ENCODE results near the gene ROR1.

Gene ROR1

GRCh38 chr1:64114012-64114525, 340.3 kb downstream of the ROR1 start:
- no peak overlapping the region for H3K9ac ChIP-seq (ENCODE audit: insufficient read length)
- H3K9me3 ChIP-seq (ENCODE audit: low read depth, low read length): no peaks in the 10 kb centered on the region
- no peak overlapping the region for H3K27ac ChIP-seq
- H3K36me3 ChIP-seq (ENCODE audit: insufficient read depth, low read length): no peaks in the 10 kb centered on the region
- no peak for TF ChIP-seq POLR2AphosphoS5 (IDR thresholded peaks at IDR 0.05; ENCODE audit: borderline replicate concordance, low read depth, low read length)
- TF ChIP-seq FOXP2 (optimal IDR thresholded peaks at IDR 0.05; ENCODE audit: control extremely low read depth, extremely low read length, insufficient read depth): no peak
- TF ChIP-seq EZH2 (IDR thresholded peaks at IDR 0.05): no peak
- no peak for DNase-seq (ENCODE audit: low read depth, low spot score)
- H3K4me3 ChIP-seq: no peak overlapping the region

DNA sequence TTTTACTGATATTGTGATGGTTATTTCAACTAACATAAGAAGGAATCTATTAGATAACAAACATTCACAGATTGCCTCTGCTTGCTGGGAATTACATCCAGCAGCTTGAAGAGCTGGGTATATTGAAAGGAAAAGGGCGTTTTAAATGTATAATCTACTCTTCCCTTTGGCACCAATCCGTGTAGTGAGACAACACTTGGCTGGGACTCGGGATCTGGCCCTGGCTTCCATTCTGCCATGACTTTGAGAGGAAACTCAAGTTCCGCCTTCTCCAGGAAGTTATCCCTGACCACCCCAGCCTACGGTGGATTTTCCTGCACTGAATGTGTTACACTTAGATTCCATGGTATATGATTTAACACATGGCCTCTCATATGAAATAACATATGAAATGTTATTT, 342.7 kb downstream of the ROR1 start:
- H3K9ac ChIP-seq (ENCODE audit: insufficient read length): no peak overlapping the region
- H3K9me3 ChIP-seq (ENCODE audit: low read depth, low read length): no peaks in the 10 kb centered on the region
- H3K4me3 ChIP-seq: no peak overlapping the region
- no peak overlapping the region for H3K27ac ChIP-seq
- no peaks in the 10 kb centered on the region for H3K36me3 ChIP-seq (ENCODE audit: insufficient read depth, low read length)
- TF ChIP-seq EZH2 (IDR thresholded peaks at IDR 0.05) (no peak), POLR2AphosphoS5 (IDR thresholded peaks at IDR 0.05; ENCODE audit: borderline replicate concordance, low read depth, low read length) (no peak), FOXP2 (optimal IDR thresholded peaks at IDR 0.05; ENCODE audit: control extremely low read depth, extremely low read length, insufficient read depth) (no peak)
- no peak for DNase-seq (ENCODE audit: low read depth, low spot score)

DNA sequence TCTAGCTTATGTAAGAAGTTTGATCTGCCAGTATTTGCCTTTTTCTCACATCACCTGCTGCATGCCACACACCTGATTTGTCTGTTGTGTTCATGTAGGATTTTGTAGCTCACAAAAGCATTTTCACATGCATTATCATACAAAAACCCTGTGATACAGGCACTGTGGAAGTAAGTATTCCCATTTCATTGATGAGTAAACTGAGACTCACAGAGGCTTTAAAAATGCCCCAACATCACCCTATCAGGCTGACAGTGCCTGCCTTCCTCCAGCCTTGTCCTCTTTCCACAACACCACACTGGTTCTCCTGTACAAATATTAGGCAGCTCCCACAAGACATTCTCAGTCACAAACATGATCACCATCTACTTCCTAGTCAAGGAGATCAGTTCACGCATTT, 343.7 kb downstream of the ROR1 start:
- TF ChIP-seq POLR2AphosphoS5 (IDR thresholded peaks at IDR 0.05; ENCODE audit: borderline replicate concordance, low read depth, low read length): no peak
- no peak for DNase-seq (ENCODE audit: low read depth, low spot score)
- Histone ChIP-seq H3K36me3 (ENCODE audit: insufficient read depth, low read length) (no peaks in the 10 kb centered on the region), H3K9ac (ENCODE audit: insufficient read length) (no peak overlapping the region), H3K9me3 (ENCODE audit: low read depth, low read length) (no peaks in the 10 kb centered on the region), H3K27ac (no peak overlapping the region), H3K4me3 (no peak overlapping the region)

DNA sequence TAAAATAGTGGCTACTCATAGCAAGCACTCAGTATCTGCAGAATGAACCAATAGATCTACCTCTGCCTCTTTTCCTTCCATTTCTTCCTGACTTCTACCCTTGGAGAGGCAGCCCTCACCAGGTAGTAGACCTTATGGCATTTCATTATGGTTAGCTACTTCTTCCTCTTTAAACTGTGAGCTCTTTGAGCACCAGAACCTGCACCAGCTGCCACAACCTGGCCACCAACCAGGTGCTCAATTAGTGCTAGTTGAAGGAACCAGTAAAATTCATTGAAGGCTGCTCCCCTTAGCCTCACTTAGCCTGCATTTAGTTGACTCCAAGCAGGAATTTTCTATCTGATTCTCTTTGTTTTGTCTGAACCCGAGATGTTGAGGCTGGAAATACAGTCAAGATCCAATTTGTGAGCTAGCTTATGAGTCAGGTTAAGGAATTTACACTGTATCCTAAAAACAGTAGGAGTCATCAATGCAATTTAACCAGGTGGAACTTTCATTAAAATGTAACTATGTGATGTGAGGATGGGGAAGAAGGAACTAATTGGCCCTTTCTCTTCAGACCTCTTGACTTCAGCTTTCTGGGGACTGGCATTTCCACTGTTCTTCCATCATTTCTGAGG, 348.1 kb downstream of the ROR1 start:
- Histone ChIP-seq H3K36me3 (ENCODE audit: insufficient read depth, low read length) (no peaks in the 10 kb centered on the region), H3K9me3 (ENCODE audit: low read depth, low read length) (no peaks in the 10 kb centered on the region), H3K4me3 (no peak overlapping the region), H3K27ac (no peak overlapping the region), H3K9ac (ENCODE audit: insufficient read length) (no peak overlapping the region)
- TF ChIP-seq POLR2AphosphoS5 (IDR thresholded peaks at IDR 0.05; ENCODE audit: borderline replicate concordance, low read depth, low read length) (no peak), FOXP2 (optimal IDR thresholded peaks at IDR 0.05; ENCODE audit: control extremely low read depth, extremely low read length, insufficient read depth) (no peak), EZH2 (IDR thresholded peaks at IDR 0.05) (no peak)
- no peak for DNase-seq (ENCODE audit: low read depth, low spot score)

- Histone ChIP-seq H3K36me3 (ENCODE audit: insufficient read depth, low read length) (no peaks in the 10 kb centered on the region), H3K9ac (ENCODE audit: insufficient read length) (no peak overlapping the region), H3K9me3 (ENCODE audit: low read depth, low read length) (no peaks in the 10 kb centered on the region), H3K4me3 (no peak overlapping the region), H3K27ac (no peak overlapping the region)
- no peak for TF ChIP-seq POLR2AphosphoS5 (IDR thresholded peaks at IDR 0.05; ENCODE audit: borderline replicate concordance, low read depth, low read length)
- no peak for TF ChIP-seq EZH2 (IDR thresholded peaks at IDR 0.05)
- TF ChIP-seq FOXP2 (optimal IDR thresholded peaks at IDR 0.05; ENCODE audit: control extremely low read depth, extremely low read length, insufficient read depth): no peak
- no peak for DNase-seq (ENCODE audit: low read depth, low spot score)
Measured at GRCh38 chr1:64122588-64122987, 348.8 kb downstream of the ROR1 start.

DNA sequence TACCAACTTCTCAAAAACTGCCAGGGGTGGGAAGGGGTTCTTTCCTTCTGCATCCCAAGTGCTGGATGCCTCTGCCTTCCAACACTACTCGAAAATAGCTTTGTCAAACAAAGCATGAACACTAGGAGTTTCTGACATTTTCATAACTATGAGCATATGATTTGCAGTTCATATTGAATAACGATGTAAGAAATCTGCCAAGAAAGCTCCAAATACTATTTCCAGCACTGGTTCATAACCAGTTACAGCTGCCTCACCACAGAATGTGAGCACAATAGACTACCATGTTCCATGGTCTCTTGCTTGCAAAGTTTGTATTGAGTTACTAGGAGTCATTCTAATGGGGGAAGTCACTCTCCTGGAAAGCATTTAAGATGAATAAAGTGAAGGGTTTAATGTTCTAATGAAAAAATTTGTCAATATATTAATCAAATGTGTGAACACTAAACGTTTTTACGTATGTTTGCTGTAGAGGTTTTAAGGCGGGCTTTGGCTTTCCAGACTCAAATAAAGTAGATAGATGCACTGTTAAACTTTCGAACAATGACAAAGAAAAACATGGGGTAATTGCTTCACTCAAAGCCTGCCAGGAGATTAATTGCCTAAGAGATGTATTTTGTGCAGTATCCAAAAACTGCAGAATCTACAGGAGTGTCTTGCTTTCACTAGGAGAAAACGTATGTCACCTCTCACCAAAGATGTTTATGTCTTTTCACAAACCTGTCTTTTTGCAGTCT, 351.1 kb downstream of the ROR1 start:
- Histone ChIP-seq H3K36me3 (ENCODE audit: insufficient read depth, low read length) (no peaks in the 10 kb centered on the region), H3K9ac (ENCODE audit: insufficient read length) (no peak overlapping the region), H3K9me3 (ENCODE audit: low read depth, low read length) (no peaks in the 10 kb centered on the region), H3K4me3 (no peak overlapping the region), H3K27ac (no peak overlapping the region)
- TF ChIP-seq EZH2 (IDR thresholded peaks at IDR 0.05) (no peak), FOXP2 (optimal IDR thresholded peaks at IDR 0.05; ENCODE audit: control extremely low read depth, extremely low read length, insufficient read depth) (no peak), POLR2AphosphoS5 (IDR thresholded peaks at IDR 0.05; ENCODE audit: borderline replicate concordance, low read depth, low read length) (no peak)
- no peak for DNase-seq (ENCODE audit: low read depth, low spot score)

GRCh38 chr1:64126581-64126980, 352.8 kb downstream of the ROR1 start:
- no peaks in the 10 kb centered on the region for H3K36me3 ChIP-seq (ENCODE audit: insufficient read depth, low read length)
- no peak overlapping the region for H3K9ac ChIP-seq (ENCODE audit: insufficient read length)
- DNase-seq (ENCODE audit: low read depth, low spot score): no peak
- no peak overlapping the region for H3K27ac ChIP-seq
- H3K4me3 ChIP-seq: no peak overlapping the region
- TF ChIP-seq POLR2AphosphoS5 (IDR thresholded peaks at IDR 0.05; ENCODE audit: borderline replicate concordance, low read depth, low read length) (no peak), FOXP2 (optimal IDR thresholded peaks at IDR 0.05; ENCODE audit: control extremely low read depth, extremely low read length, insufficient read depth) (no peak), EZH2 (IDR thresholded peaks at IDR 0.05) (no peak)
- no peaks in the 10 kb centered on the region for H3K9me3 ChIP-seq (ENCODE audit: low read depth, low read length)

GRCh38 chr1:64127297-64127696, 353.5 kb downstream of the ROR1 start:
- Histone ChIP-seq H3K9ac (ENCODE audit: insufficient read length) (no peak overlapping the region), H3K4me3 (no peak overlapping the region), H3K9me3 (ENCODE audit: low read depth, low read length) (no peaks in the 10 kb centered on the region), H3K27ac (no peak overlapping the region), H3K36me3 (ENCODE audit: insufficient read depth, low read length) (no peaks in the 10 kb centered on the region)
- DNase-seq (ENCODE audit: low read depth, low spot score): no peak
- TF ChIP-seq POLR2AphosphoS5 (IDR thresholded peaks at IDR 0.05; ENCODE audit: borderline replicate concordance, low read depth, low read length): no peak
- no peak for TF ChIP-seq EZH2 (IDR thresholded peaks at IDR 0.05)
- no peak for TF ChIP-seq FOXP2 (optimal IDR thresholded peaks at IDR 0.05; ENCODE audit: control extremely low read depth, extremely low read length, insufficient read depth)

Data from SK-N-MC (cell line).